WTC11 (cell line): Measurements from ENCODE around the gene RAB22A. TPM values are rescaled to one million over a fixed set of nuclear protein-coding genes. Genes with fewer than 3 reads are reported as not detected.

Experiments
- ATAC-seq: fragments of 200-7000 bp; cut with Tn5 transposase; 2 replicates; pipeline ENCODE4 v1.10.0; 2021; ENCODE audit warnings: mild to moderate bottlenecking, moderate library complexity
- CTCF ChIA-PET: fragments of 300-600 bp; sonication (Branson Sonifier 250); formaldehyde crosslinking; loops from one replicate; lab custom pipeline; 2021; ENCODE audit warnings: antibody characterized with exemption; lab: Charles Lee
- POLR2A ChIA-PET: fragments of 350-600 bp; sonication (Branson Sonifier 250); formaldehyde crosslinking; loops from one replicate; lab custom pipeline; 2021; ENCODE audit warnings: antibody characterized with exemption; lab: Charles Lee
- DNase-seq: peaks from one replicate; pipeline ENCODE4 v3.0.0; 2021; ENCODE audit warnings: low spot score
- H3K27ac Mint-ChIP-seq: 2 replicates; pipeline ENCODE4 v1.8.0; 2021; ENCODE audit warnings: mixed read lengths
- H3K27me3 Mint-ChIP-seq: 2 replicates; pipeline ENCODE4 v1.8.0; 2021; ENCODE audit warnings: low read depth, mild to moderate bottlenecking, moderate library complexity, mixed read lengths
- H3K36me3 Mint-ChIP-seq: 2 replicates; pipeline ENCODE4 v1.8.0; 2021; ENCODE audit warnings: mixed read lengths
- H3K4me1 Mint-ChIP-seq: 2 replicates; pipeline ENCODE4 v1.8.0; 2022; ENCODE audit warnings: mixed read lengths
- H3K4me3 Mint-ChIP-seq: 2 replicates; pipeline ENCODE4 v1.8.0; 2021; ENCODE audit warnings: mild to moderate bottlenecking, moderate library complexity, mixed read lengths
- H3K9me3 Mint-ChIP-seq: 2 replicates; pipeline ENCODE4 v1.8.0; 2021; ENCODE audit warnings: mixed read lengths
- CBFB ChIP-seq: sonication (generic); formaldehyde crosslinking; IDR thresholded peaks from 2 replicates; pipeline ENCODE4 v1.8.1; 2022; ENCODE audit warnings: mild to moderate bottlenecking, low read depth, missing genetic modification reagents
- E2F1 ChIP-seq: sonication (generic); formaldehyde crosslinking; IDR thresholded peaks from 2 replicates; pipeline ENCODE4 v1.8.0; 2022; ENCODE audit warnings: mild to moderate bottlenecking, missing genetic modification reagents
- ETV6 ChIP-seq: sonication (generic); formaldehyde crosslinking; IDR thresholded peaks from 2 replicates; pipeline ENCODE4 v1.8.1; 2022; ENCODE audit warnings: mild to moderate bottlenecking, missing genetic modification reagents
- FOXP1 ChIP-seq: sonication (generic); formaldehyde crosslinking; IDR thresholded peaks from 2 replicates; pipeline ENCODE4 v1.8.0; 2022; ENCODE audit warnings: missing genetic modification reagents, mild to moderate bottlenecking, moderate library complexity, borderline replicate concordance
- GTF2I ChIP-seq: fragments of 250-450 bp; sonication (Bioruptor Pico); conservative IDR thresholded peaks from 2 replicates; pipeline ENCODE4 v1.4.0; 2021; ENCODE audit warnings: mild to moderate bottlenecking
- NFYB ChIP-seq: sonication (generic); formaldehyde crosslinking; conservative IDR thresholded peaks from 2 replicates; pipeline ENCODE4 v1.8.0; 2022; ENCODE audit warnings: low read depth, missing genetic modification reagents
- NR2C2 ChIP-seq: sonication (generic); formaldehyde crosslinking; IDR thresholded peaks from 2 replicates; pipeline ENCODE4 v1.8.0; 2022; ENCODE audit warnings: mild to moderate bottlenecking, missing genetic modification reagents
- SMAD4 ChIP-seq: sonication (generic); formaldehyde crosslinking; IDR thresholded peaks from 2 replicates; pipeline ENCODE4 v1.8.0; 2022; ENCODE audit warnings: mild to moderate bottlenecking, missing genetic modification reagents
- TCF7 ChIP-seq: sonication (generic); formaldehyde crosslinking; IDR thresholded peaks from 2 replicates; pipeline ENCODE4 v1.8.0; 2022; ENCODE audit warnings: mild to moderate bottlenecking, low read depth, missing genetic modification reagents, moderate library complexity
- TEAD4 ChIP-seq: sonication (generic); formaldehyde crosslinking; IDR thresholded peaks from 2 replicates; pipeline ENCODE4 v1.8.0; 2022; ENCODE audit warnings: mild to moderate bottlenecking, missing genetic modification reagents
- ZNF263 ChIP-seq: sonication (generic); formaldehyde crosslinking; IDR thresholded peaks from 2 replicates; pipeline ENCODE4 v1.8.1; 2022; ENCODE audit warnings: low read depth, mild to moderate bottlenecking, moderate library complexity, missing genetic modification reagents
- ZNF317 ChIP-seq: sonication (generic); formaldehyde crosslinking; IDR thresholded peaks from 2 replicates; pipeline ENCODE4 v1.8.1; 2023; ENCODE audit warnings: low read depth, mild to moderate bottlenecking, moderate library complexity, missing genetic modification reagents, borderline replicate concordance
- ZNF396 ChIP-seq: fragments of 250-450 bp; sonication (Bioruptor Pico); IDR thresholded peaks from 2 replicates; pipeline ENCODE4 v1.8.0; 2021; ENCODE audit warnings: mild to moderate bottlenecking, moderate library complexity, borderline replicate concordance
- ZNF416 ChIP-seq: fragments of 250-450 bp; sonication (Bioruptor Pico); IDR thresholded peaks from 2 replicates; pipeline ENCODE4 v1.9.0; 2021; ENCODE audit warnings: mild to moderate bottlenecking, inconsistent platforms
- ZNF425 ChIP-seq: fragments of 250-450 bp; sonication (Bioruptor Pico); conservative IDR thresholded peaks from 2 replicates; pipeline ENCODE4 v1.9.0; 2021; ENCODE audit warnings: mild to moderate bottlenecking
- ZNF671 ChIP-seq: fragments of 250-450 bp; sonication (Bioruptor Pico); IDR thresholded peaks from 2 replicates; pipeline ENCODE4 v1.8.0; 2021; ENCODE audit warnings: mild to moderate bottlenecking
- total RNA-seq: library from RNA; stranded (reverse); gene quantifications from 3 replicates; pipeline ENCODE4 v1.2.3, GENCODE V29; 2021
- TF ChIP-seq, protein P1 (sequence below): sonication (generic); formaldehyde crosslinking; IDR thresholded peaks from 2 replicates; pipeline ENCODE4 v1.8.1; 2022; ENCODE audit warnings: low read depth, mild to moderate bottlenecking, moderate library complexity, missing genetic modification reagents, borderline replicate concordance
- TF ChIP-seq, protein P2 (sequence below): fragments of 250-450 bp; sonication (Bioruptor Pico); IDR thresholded peaks from 2 replicates; pipeline ENCODE4 v1.9.0; 2021; ENCODE audit warnings: mild to moderate bottlenecking
- TF ChIP-seq, protein P3 (sequence below): sonication (generic); formaldehyde crosslinking; IDR thresholded peaks from 2 replicates; pipeline ENCODE4 v1.8.1; 2022; ENCODE audit warnings: mild to moderate bottlenecking, moderate library complexity, missing genetic modification reagents
- TF ChIP-seq, protein P4 (sequence below): fragments of 250-450 bp; sonication (Bioruptor Pico); IDR thresholded peaks from 2 replicates; pipeline ENCODE4 v1.9.0; 2021; ENCODE audit warnings: moderate library complexity, mild to moderate bottlenecking, inconsistent platforms, borderline replicate concordance

RAB22A gene
- total RNA-seq, 1 experiment from 2014 or later, result 6.0 TPM

DNA sequence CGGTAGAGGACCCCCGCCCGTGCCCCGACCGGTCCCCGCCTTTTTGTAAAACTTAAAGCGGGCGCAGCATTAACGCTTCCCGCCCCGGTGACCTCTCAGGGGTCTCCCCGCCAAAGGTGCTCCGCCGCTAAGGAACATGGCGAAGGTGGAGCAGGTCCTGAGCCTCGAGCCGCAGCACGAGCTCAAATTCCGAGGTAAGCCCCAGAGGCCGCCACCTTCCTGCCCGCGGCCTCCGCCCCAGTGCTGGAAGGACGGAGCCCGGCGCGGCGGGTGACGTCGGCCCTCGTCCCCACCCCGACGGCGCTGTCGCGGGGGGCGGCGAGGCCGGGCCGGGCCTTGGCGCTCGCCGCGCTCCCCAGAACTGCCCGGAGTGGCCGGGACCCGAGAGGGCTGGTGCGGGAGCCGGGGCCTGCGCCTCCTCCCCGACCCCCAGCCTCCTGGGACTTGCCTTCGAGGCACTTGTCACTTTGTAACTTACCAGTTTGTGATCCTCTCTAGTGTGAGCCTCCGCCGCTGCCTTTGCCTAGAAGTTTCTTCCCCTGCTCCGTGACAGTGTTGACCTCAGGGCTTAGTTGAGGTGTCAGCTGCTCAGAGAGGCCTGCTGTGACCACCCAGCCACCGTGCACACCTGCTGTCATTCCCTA lies 79.9 kb downstream of the RAB22A start (continued):
- TF ChIP-seq, protein P1, sequence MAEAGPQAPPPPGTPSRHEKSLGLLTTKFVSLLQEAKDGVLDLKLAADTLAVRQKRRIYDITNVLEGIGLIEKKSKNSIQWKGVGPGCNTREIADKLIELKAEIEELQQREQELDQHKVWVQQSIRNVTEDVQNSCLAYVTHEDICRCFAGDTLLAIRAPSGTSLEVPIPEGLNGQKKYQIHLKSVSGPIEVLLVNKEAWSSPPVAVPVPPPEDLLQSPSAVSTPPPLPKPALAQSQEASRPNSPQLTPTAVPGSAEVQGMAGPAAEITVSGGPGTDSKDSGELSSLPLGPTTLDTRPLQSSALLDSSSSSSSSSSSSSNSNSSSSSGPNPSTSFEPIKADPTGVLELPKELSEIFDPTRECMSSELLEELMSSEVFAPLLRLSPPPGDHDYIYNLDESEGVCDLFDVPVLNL (CRISPR knock-in tag), result no peak
- no peak for TF ChIP-seq GTF2I (CRISPR knock-in tag)

DNA sequence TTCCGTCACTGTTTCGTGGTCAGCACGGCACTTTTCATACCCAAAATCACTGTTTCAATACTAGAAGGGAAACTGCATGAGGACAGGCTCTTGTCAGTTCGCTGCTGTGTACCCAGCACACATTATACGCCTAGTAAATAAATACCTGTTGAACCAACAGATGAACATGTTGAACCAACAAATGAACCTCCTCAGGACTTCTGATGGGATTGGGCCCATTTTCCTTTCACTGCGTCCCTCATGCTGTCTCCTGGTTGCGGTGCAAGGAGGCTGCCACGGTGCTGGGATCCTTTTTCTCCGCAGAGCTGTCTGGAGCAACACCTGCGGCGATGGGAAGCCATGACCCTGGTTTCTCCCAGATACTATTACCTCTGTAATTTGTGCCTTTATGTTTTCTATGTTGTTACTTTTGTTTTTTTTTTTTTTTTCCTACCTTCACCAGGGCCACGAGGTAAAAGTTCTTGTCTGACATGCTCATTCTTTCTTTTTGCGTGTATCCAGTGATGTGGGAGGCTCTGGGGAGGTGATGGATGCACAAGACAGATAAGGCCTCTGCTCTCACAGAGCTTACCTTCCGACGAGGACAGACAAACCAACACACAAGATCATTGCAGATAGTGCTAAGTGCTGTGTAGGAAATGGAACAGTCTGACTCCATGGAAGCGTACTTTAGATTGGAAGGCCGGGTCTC lies 80.6 kb downstream of the RAB22A start:
- peak overlapping the region; percentile 82 for H3K4me3 Mint-ChIP-seq
- peaks cover 32% of the 10 kb centered on the region for H3K4me1 Mint-ChIP-seq
- peak overlapping the region; percentile 93 for H3K27ac Mint-ChIP-seq
- ATAC-seq, result no peak
- DNase-seq, result no peak
- H3K9me3 Mint-ChIP-seq, result no peaks in the 10 kb centered on the region
- TF ChIP-seq ZNF396 (no peak), ZNF317 (CRISPR knock-in tag) (no peak), NR2C2 (CRISPR knock-in tag) (no peak), ETV6 (CRISPR knock-in tag) (no peak), TCF7 (CRISPR knock-in tag) (no peak), ZNF416 (CRISPR knock-in tag) (no peak), NFYB (CRISPR knock-in tag) (no peak), SMAD4 (CRISPR knock-in tag) (no peak), CBFB (CRISPR knock-in tag) (no peak), TEAD4 (CRISPR knock-in tag) (no peak), ZNF671 (CRISPR knock-in tag) (no peak)
- TF ChIP-seq, protein P2, sequence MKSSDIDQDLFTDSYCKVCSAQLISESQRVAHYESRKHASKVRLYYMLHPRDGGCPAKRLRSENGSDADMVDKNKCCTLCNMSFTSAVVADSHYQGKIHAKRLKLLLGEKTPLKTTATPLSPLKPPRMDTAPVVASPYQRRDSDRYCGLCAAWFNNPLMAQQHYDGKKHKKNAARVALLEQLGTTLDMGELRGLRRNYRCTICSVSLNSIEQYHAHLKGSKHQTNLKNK (CRISPR knock-in tag), result no peak
- TF ChIP-seq, protein P3, sequence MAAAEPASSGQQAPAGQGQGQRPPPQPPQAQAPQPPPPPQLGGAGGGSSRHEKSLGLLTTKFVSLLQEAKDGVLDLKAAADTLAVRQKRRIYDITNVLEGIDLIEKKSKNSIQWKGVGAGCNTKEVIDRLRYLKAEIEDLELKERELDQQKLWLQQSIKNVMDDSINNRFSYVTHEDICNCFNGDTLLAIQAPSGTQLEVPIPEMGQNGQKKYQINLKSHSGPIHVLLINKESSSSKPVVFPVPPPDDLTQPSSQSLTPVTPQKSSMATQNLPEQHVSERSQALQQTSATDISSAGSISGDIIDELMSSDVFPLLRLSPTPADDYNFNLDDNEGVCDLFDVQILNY (CRISPR knock-in tag), result no peak
- TF ChIP-seq, all 79 proteins: peak for 0
- Mint-ChIP-seq H3K36me3 (peaks cover 15% of the 10 kb centered on the region), H3K27me3 (no peaks in the 10 kb centered on the region; the same call in 1 of the 2 replicates)
- ChIA-PET CTCF (interaction anchor here (0.6 to 1.6 kb wide), 2 partner anchors 14 to 28 kb away, joined by 4 to 8 read pairs; no protein-coding TSS in a partner anchor), POLR2A (interaction anchor here (1.3 to 1.5 kb wide), 2 partner anchors 16 to 50 kb away, joined by 4 to 5 read pairs; no protein-coding TSS in a partner anchor)

GRCh38 chr20:58390659-58391035 lies 81.1 kb downstream of the RAB22A start:
- Mint-ChIP-seq H3K4me3 (peak overlapping the region; percentile 82), H3K36me3 (peaks cover 15% of the 10 kb centered on the region), H3K27ac (peak overlapping the region; percentile 44; the same call in 1 of the 2 replicates), H3K9me3 (no peaks in the 10 kb centered on the region), H3K27me3 (no peaks in the 10 kb centered on the region; the same call in 1 of the 2 replicates), H3K4me1 (peaks cover 37% of the 10 kb centered on the region)
- ChIA-PET CTCF (no interaction called here), POLR2A (no interaction called here)
- TF ChIP-seq ZNF263 (CRISPR knock-in tag) (no peak), ZNF425 (no peak), FOXP1 (CRISPR knock-in tag) (no peak), E2F1 (CRISPR knock-in tag) (no peak)
- TF ChIP-seq, protein P4, sequence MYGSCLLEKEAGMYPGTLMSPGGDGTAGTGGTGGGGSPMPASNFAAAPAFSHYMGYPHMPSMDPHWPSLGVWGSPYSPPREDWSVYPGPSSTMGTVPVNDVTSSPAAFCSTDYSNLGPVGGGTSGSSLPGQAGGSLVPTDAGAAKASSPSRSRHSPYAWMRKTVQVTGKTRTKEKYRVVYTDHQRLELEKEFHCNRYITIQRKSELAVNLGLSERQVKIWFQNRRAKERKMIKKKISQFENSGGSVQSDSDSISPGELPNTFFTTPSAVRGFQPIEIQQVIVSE (CRISPR knock-in tag), result no peak
- ATAC-seq (no peak), DNase-seq (no peak)
